A673 (cell line): ENCODE results near the gene EGLN2. TPM values are rescaled to one million over a fixed set of nuclear protein-coding genes. Genes with fewer than 3 reads are reported as not detected.
"Not testable (repeated sequence)": the region's sequence is repeated elsewhere in the genome, so short reads cannot be mapped to it uniquely, and the experiment has no call there.

Experiments
- BruUV-seq: library from RNA; stranded (reverse); fragments of 400-500 nt; replicated peaks from 2 replicates; lab custom pipeline; 2021; lab: Mats Ljungman, UMichigan
- CTCF ChIA-PET: fragments of 300-600 bp; sonication (Branson Sonifier 250); formaldehyde crosslinking; loops from one replicate; lab custom pipeline; 2022; ENCODE audit warnings: antibody characterized with exemption; lab: Charles Lee
- POLR2A ChIA-PET: fragments of 300-600 bp; sonication (Branson Sonifier 250); formaldehyde crosslinking; loops from one replicate; lab custom pipeline; 2022; ENCODE audit warnings: antibody characterized with exemption; ENCODE audit not compliant: low non-redundant PET; lab: Charles Lee
- DNase-seq: peaks from one replicate; pipeline ENCODE4 v3.0.0-alpha.2; 2015; ENCODE audit warnings: low spot score
- H3K27ac ChIP-seq: fragments of 200-600 bp; sonication (generic); 2 replicates; pipeline ENCODE4 v1.5.1; 2016; ENCODE audit warnings: mixed run types, low read depth, mild to moderate bottlenecking, mixed read lengths, antibody characterized with exemption, low read length; ENCODE audit not compliant: poor library complexity, severe bottlenecking
- H3K27me3 ChIP-seq: fragments of 200-600 bp; sonication (generic); replicated peaks from 2 replicates; pipeline ENCODE4 v1.6.1; 2017; ENCODE audit warnings: mixed run types, low read depth, mild to moderate bottlenecking, mixed read lengths, antibody characterized with exemption, low read length; ENCODE audit not compliant: insufficient read depth, poor library complexity
- H3K36me3 ChIP-seq: fragments of 200-600 bp; sonication (generic); 2 replicates; pipeline ENCODE4 v1.6.1; 2016; ENCODE audit warnings: mixed run types, mild to moderate bottlenecking, mixed read lengths, antibody characterized with exemption, low read length; ENCODE audit not compliant: insufficient read depth, poor library complexity, severe bottlenecking
- H3K4me1 ChIP-seq: fragments of 200-600 bp; sonication (generic); 2 replicates; pipeline ENCODE4 v1.6.1; 2017; ENCODE audit warnings: mixed run types, mild to moderate bottlenecking, mixed read lengths, antibody characterized with exemption, low read length; ENCODE audit not compliant: insufficient read depth, poor library complexity, severe bottlenecking
- H3K4me3 ChIP-seq: fragments of 200-600 bp; sonication (generic); 2 replicates; pipeline ENCODE4 v1.5.1; 2016; ENCODE audit warnings: low read depth, mixed run types, mild to moderate bottlenecking, mixed read lengths, low read length; ENCODE audit not compliant: poor library complexity, severe bottlenecking
- H3K9me3 ChIP-seq: fragments of 200-600 bp; sonication (generic); 2 replicates; pipeline ENCODE4 v1.6.1; 2016; ENCODE audit warnings: mixed run types, low read depth, mild to moderate bottlenecking, mixed read lengths, antibody characterized with exemption, low read length; ENCODE audit not compliant: poor library complexity, severe bottlenecking
- CTCF ChIP-seq: fragments of 300-800, 200-600 bp; sonication (generic); conservative IDR thresholded peaks from 2 replicates; pipeline ENCODE4 v1.5.1; 2017; ENCODE audit warnings: low read depth, mild to moderate bottlenecking, antibody characterized with exemption, low read length, moderate library complexity, mixed read lengths
- EZH2 ChIP-seq: fragments of 200-600 bp; sonication (generic); IDR thresholded peaks from 2 replicates; pipeline ENCODE4 v1.6.1; 2017; ENCODE audit warnings: borderline replicate concordance, low read depth, mild to moderate bottlenecking, mixed read lengths, antibody characterized with exemption, low read length; ENCODE audit not compliant: poor library complexity, severe bottlenecking
- intact Hi-C: fragments of 100-400 bp; cut with micrococcal nuclease; formaldehyde crosslinking; loops from one replicate; pipeline ENCODE4 v1.10.0; 2022; ENCODE audit not compliant: unreplicated experiment
- total RNA-seq: library from RNA; stranded (reverse); gene quantifications from 2 replicates; pipeline ENCODE4 v1.2.3, GENCODE V29; 2021

EGLN2 gene
- total RNA-seq, 1 experiment from 2014 or later = 113 TPM

- H3K27me3 ChIP-seq = no peaks in the 10 kb centered on the region
- intact Hi-C loops = no loop called here
- TF ChIP-seq CTCF (no peak), EZH2 (no peak)
- H3K9me3 ChIP-seq = no peaks in the 10 kb centered on the region
- peaks cover 23% of the 10 kb centered on the region for H3K36me3 ChIP-seq
- H3K4me3 ChIP-seq = no peak overlapping the region
- BruUV-seq = no TSS peak
- no peak for DNase-seq
- no peaks in the 10 kb centered on the region for H3K4me1 ChIP-seq
- no peak overlapping the region for H3K27ac ChIP-seq
- CTCF ChIA-PET = no interaction called here
- POLR2A ChIA-PET = no interaction called here
Observed at GRCh38 chr19:40768869-40769268, 30.1 kb upstream of the EGLN2 start.

- H3K36me3 ChIP-seq, CTCF ChIA-PET, H3K4me1 ChIP-seq, BruUV-seq, intact Hi-C loops, H3K27me3 ChIP-seq, H3K4me3 ChIP-seq, H3K27ac ChIP-seq, POLR2A ChIA-PET, H3K9me3 ChIP-seq: not testable (repeated sequence)
- peak; percentile 36 for DNase-seq
Observed at GRCh38 chr19:40771101-40771862, 27.7 kb upstream of the EGLN2 start.

GRCh38 chr19:40774916-40775631, 23.9 kb upstream of the EGLN2 start, which contains the start of gene MIA:
Gene MIA (plus strand): TSS chr19:40775521. CDS start chr19:40775543, 22 bp downstream.
- Histone ChIP-seq H3K36me3 (no peaks in the 10 kb centered on the region), H3K9me3 (no peaks in the 10 kb centered on the region), H3K4me3 (no peak within 1 kb of the TSS), H3K4me1 (peaks cover 12% of the 10 kb centered on the region), H3K27ac (no peak within 1 kb of the TSS), H3K27me3 (no peaks in the 10 kb centered on the region)
- DNase-seq = no peak
- TF ChIP-seq CTCF (no peak), EZH2 (no peak)
- CTCF ChIA-PET = no interaction called here
- intact Hi-C loops = no loop called here
- no TSS peak for BruUV-seq
- POLR2A ChIA-PET = interaction anchor here (0.5 kb wide), 1 partner anchor 84 kb away, joined by 4 read pairs; no protein-coding TSS in a partner anchor
